MM.1S (cell line): ENCODE data around the gene ATG5.

ENCODE experiments used
- DNase-seq: peaks from one replicate; pipeline ENCODE4 v3.0.0-alpha.2; 2015
- H2AFZ ChIP-seq: fragments of 300-600 bp; sonication (generic); 2 replicates; pipeline ENCODE4 v1.6.0; 2016; ENCODE audit warnings: antibody characterized with exemption, low read length
- H3F3A ChIP-seq: fragments of 300-600 bp; sonication (generic); 2 replicates; pipeline ENCODE4 v1.6.1; 2016; ENCODE audit warnings: mild to moderate bottlenecking, antibody characterized with exemption, low read length, moderate library complexity, mixed read lengths; ENCODE audit not compliant: insufficient read depth
- H3K27ac ChIP-seq: fragments of 300-600 bp; sonication (generic); 2 replicates; pipeline ENCODE4 v1.5.1; 2016; ENCODE audit warnings: mild to moderate bottlenecking, low read length
- H3K27me3 ChIP-seq: fragments of 300-600 bp; sonication (generic); replicated peaks from 2 replicates; pipeline ENCODE4 v1.6.0; 2016; ENCODE audit warnings: low read length; ENCODE audit not compliant: insufficient read depth
- H3K36me3 ChIP-seq: fragments of 300-600 bp; sonication (generic); replicated peaks from 2 replicates; pipeline ENCODE4 v1.6.1; 2016; ENCODE audit warnings: mild to moderate bottlenecking, low read length, mixed read lengths; ENCODE audit not compliant: insufficient read depth
- H3K4me1 ChIP-seq: fragments of 300-600 bp; sonication (generic); 2 replicates; pipeline ENCODE4 v1.6.1; 2016; ENCODE audit warnings: low read length, mixed read lengths
- H3K4me2 ChIP-seq: fragments of 300-600 bp; sonication (generic); 2 replicates; pipeline ENCODE4 v1.6.0; 2016; ENCODE audit warnings: low read depth, low read length
- H3K4me3 ChIP-seq: fragments of 300-600 bp; sonication (generic); 2 replicates; pipeline ENCODE4 v1.5.1; 2016; ENCODE audit warnings: low read length, mixed read lengths
- H3K79me2 ChIP-seq: fragments of 300-600 bp; sonication (generic); 2 replicates; pipeline ENCODE4 v1.6.1; 2016; ENCODE audit warnings: mixed run types, low read length, mixed read lengths
- H3K9ac ChIP-seq: fragments of 300-600 bp; sonication (generic); 2 replicates; pipeline ENCODE4 v1.6.1; 2016; ENCODE audit warnings: low read length, mixed read lengths
- H3K9me2 ChIP-seq: fragments of 300-600 bp; sonication (generic); replicated peaks from 2 replicates; pipeline ENCODE4 v1.6.1; 2016; ENCODE audit warnings: mild to moderate bottlenecking, low read length, mixed read lengths; ENCODE audit not compliant: insufficient read depth
- H3K9me3 ChIP-seq: fragments of 300-600 bp; sonication (generic); replicated peaks from 2 replicates; pipeline ENCODE4 v1.6.1; 2016; ENCODE audit warnings: mild to moderate bottlenecking, low read length, mixed read lengths; ENCODE audit not compliant: insufficient read depth
- H4K20me1 ChIP-seq: fragments of 300-600 bp; sonication (generic); 2 replicates; pipeline ENCODE4 v1.6.1; 2016; ENCODE audit warnings: mild to moderate bottlenecking, low read length, moderate library complexity, mixed read lengths; ENCODE audit not compliant: insufficient read depth
- EZH2 ChIP-seq: fragments of 300-600 bp; sonication (generic); optimal IDR thresholded peaks from 2 replicates; pipeline ENCODE3; 2017; ENCODE audit warnings: low read depth, mild to moderate bottlenecking, antibody characterized with exemption, low read length, mixed read lengths
- EZH2phosphoT487 ChIP-seq: fragments of 300-600 bp; sonication (generic); IDR thresholded peaks from 2 replicates; pipeline ENCODE4 v1.6.1; 2018; ENCODE audit warnings: antibody characterized with exemption, low read length
- TF ChIP-seq, protein P1 (sequence below): fragments of 300-600 bp; sonication (generic); IDR thresholded peaks from 2 replicates; pipeline ENCODE4 v1.5.1; 2016; ENCODE audit warnings: antibody characterized with exemption, low read length, mixed read lengths

The ATG5 gene

DNA sequence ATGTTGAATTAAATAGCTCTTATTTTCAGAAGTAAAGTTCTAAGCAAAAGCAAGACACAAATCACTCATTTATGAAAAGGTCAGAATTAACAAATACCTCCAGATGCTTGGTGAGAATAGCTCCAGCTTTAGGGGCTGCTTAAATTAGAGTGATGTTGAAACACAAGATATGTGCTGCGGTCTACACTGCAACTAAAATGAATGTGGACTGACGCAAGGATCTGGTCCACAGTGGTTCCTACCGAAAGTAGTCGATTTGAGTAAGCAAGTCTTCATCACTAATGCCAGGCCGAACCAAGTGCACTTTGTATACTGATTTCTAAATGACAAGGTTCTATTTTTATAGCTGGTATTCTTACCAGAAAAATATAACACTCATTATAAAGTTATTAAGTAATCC lies 143.1 kb downstream of the ATG5 start:
- no peak overlapping the region for H3K27ac ChIP-seq

DNA sequence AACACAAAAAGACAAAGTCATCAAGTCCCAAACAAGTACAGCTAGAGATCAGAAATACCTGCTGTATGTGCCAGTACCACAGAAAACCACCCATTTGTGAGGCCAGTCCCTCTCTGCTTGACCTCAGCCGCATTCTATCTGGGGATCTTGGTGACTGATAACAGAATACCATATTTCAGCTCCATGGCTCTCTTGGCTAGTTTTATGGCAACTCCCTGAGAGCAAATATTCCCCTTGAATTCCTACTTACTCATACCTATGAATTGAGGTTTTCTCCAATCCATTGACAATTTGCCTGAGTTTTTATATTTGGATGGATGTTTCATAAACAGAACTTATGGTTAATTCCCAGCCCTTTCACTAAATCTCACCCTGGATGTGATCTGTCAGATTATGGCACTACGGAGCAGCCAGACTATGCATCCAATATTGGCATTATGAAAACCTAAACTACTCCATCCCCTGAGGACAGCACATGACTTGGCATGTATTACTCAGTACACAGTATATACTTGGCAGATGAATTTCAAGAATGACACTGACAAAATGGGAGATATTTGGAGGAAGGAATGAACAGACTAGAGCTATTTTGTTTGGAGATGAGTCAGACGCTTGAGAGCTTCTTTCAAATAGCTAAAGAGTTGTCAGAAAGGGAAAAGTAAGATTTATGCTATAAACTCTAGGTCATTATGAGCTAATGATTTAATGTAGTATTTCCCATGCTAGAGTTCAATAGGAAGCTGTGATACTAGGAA lies 143.7 kb downstream of the ATG5 start:
- Histone ChIP-seq H3K9ac (no peak overlapping the region), H3K27me3 (no peaks in the 10 kb centered on the region), H3F3A (peaks cover 10% of the 10 kb centered on the region; the same call in 1 of the 2 replicates), H3K36me3 (no peaks in the 10 kb centered on the region), H4K20me1 (no peaks in the 10 kb centered on the region), H2AFZ (no peak overlapping the region), H3K4me1 (peaks cover 26% of the 10 kb centered on the region), H3K79me2 (no peaks in the 10 kb centered on the region), H3K9me3 (no peaks in the 10 kb centered on the region), H3K9me2 (no peaks in the 10 kb centered on the region), H3K27ac (no peak overlapping the region), H3K4me2 (no peak overlapping the region), H3K4me3 (no peak overlapping the region)
- no peak for DNase-seq
- TF ChIP-seq EZH2, result no peak

More for the DNA sequence above, 143.1 kb downstream of the ATG5 start:
- H3F3A ChIP-seq, result peaks cover 10% of the 10 kb centered on the region; the same call in 1 of the 2 replicates
- H3K4me2 ChIP-seq, result no peak overlapping the region
- H2AFZ ChIP-seq, result no peak overlapping the region
- H3K9ac ChIP-seq, result no peak overlapping the region
- peaks cover 28% of the 10 kb centered on the region for H3K4me1 ChIP-seq
- no peak for DNase-seq
- H3K79me2 ChIP-seq, result no peaks in the 10 kb centered on the region
- H3K27me3 ChIP-seq, result no peaks in the 10 kb centered on the region
- TF ChIP-seq, protein P1, sequence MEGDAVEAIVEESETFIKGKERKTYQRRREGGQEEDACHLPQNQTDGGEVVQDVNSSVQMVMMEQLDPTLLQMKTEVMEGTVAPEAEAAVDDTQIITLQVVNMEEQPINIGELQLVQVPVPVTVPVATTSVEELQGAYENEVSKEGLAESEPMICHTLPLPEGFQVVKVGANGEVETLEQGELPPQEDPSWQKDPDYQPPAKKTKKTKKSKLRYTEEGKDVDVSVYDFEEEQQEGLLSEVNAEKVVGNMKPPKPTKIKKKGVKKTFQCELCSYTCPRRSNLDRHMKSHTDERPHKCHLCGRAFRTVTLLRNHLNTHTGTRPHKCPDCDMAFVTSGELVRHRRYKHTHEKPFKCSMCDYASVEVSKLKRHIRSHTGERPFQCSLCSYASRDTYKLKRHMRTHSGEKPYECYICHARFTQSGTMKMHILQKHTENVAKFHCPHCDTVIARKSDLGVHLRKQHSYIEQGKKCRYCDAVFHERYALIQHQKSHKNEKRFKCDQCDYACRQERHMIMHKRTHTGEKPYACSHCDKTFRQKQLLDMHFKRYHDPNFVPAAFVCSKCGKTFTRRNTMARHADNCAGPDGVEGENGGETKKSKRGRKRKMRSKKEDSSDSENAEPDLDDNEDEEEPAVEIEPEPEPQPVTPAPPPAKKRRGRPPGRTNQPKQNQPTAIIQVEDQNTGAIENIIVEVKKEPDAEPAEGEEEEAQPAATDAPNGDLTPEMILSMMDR, result no peak
- no peak for TF ChIP-seq EZH2
- no peak for TF ChIP-seq EZH2phosphoT487
- H3K36me3 ChIP-seq, result no peaks in the 10 kb centered on the region
- H3K9me3 ChIP-seq, result no peaks in the 10 kb centered on the region
- H3K4me3 ChIP-seq, result no peak overlapping the region
- H3K9me2 ChIP-seq, result no peaks in the 10 kb centered on the region
- no peaks in the 10 kb centered on the region for H4K20me1 ChIP-seq

DNA sequence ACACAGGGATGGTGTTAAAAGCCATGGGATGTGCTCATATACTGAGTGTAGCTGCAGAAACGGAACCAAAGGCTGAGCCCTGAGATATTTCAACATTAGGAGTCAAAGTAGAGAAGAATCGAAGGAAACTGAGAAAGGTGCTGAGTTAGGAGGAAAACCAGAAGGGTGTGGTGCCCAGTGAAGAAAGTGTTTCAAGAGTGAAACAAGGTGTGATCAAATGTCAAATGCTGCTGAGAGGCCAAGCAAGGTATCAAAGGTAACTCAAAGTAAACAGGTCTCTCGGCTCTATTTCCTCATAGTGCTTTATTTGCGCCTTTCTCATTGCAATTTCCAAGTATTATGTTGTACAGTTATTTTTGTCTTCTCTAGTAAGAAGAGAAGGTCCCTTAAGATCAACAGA lies 145.4 kb downstream of the ATG5 start:
- H3K27me3 ChIP-seq, result no peaks in the 10 kb centered on the region
- no peak overlapping the region for H3K9ac ChIP-seq
- peak overlapping the region; percentile 26 for H3K4me2 ChIP-seq
- no peak overlapping the region for H2AFZ ChIP-seq
- peaks cover 10% of the 10 kb centered on the region; the same call in 1 of the 2 replicates for H3F3A ChIP-seq
- DNase-seq, result peak; percentile 57
- H3K4me1 ChIP-seq, result peaks cover 26% of the 10 kb centered on the region
- no peak overlapping the region for H3K27ac ChIP-seq
- H3K9me3 ChIP-seq, result no peaks in the 10 kb centered on the region
- H3K36me3 ChIP-seq, result no peaks in the 10 kb centered on the region
- H3K4me3 ChIP-seq, result no peak overlapping the region
- H3K9me2 ChIP-seq, result no peaks in the 10 kb centered on the region
- no peaks in the 10 kb centered on the region for H4K20me1 ChIP-seq
- TF ChIP-seq EZH2 (no peak), EZH2phosphoT487 (no peak)
- TF ChIP-seq, protein P1, result no peak
- H3K79me2 ChIP-seq, result no peaks in the 10 kb centered on the region

DNA sequence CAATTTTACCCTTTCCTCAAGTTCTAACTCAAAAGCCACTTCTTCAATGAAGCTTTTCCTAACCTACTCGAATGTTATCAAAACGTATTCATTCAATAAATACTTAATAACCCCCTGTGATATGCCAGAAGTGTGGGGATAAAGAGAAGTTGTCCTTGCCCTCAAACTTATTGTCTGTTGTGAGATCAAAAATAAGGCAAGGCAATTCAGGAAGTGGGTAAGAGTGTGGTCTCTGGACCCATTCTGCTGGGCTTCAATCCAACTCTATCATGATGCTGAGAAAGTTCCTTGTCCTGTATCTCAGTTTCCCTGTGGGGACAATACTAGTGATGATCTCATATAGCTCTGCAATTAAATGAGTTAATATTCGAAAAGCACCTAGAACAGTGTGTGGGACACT lies 146.7 kb downstream of the ATG5 start:
- no peak for DNase-seq
- H3K9me3 ChIP-seq, result no peaks in the 10 kb centered on the region

More for the DNA sequence above, 146.7 kb downstream of the ATG5 start:
- Histone ChIP-seq H3K9me2 (no peaks in the 10 kb centered on the region), H3K27ac (no peak overlapping the region), H2AFZ (no peak overlapping the region), H4K20me1 (no peaks in the 10 kb centered on the region), H3K36me3 (no peaks in the 10 kb centered on the region), H3K4me1 (peaks cover 28% of the 10 kb centered on the region), H3K79me2 (no peaks in the 10 kb centered on the region), H3F3A (peaks cover 10% of the 10 kb centered on the region; the same call in 1 of the 2 replicates), H3K4me2 (no peak overlapping the region), H3K27me3 (no peaks in the 10 kb centered on the region), H3K4me3 (no peak overlapping the region), H3K9ac (no peak overlapping the region)
- no peak for TF ChIP-seq EZH2
- TF ChIP-seq, protein P1, result no peak
- TF ChIP-seq EZH2phosphoT487, result no peak
